AML-193 (cell line): ENCODE data around the gene FETUB.
"Not testable (repeated sequence)": the region's sequence is repeated elsewhere in the genome, so short reads cannot be mapped to it uniquely, and the experiment has no call there.

Experiments
- DNase-seq, 2 experiments: peaks; one replicate each; lab custom pipeline; 2025; lab: John Stamatoyannopoulos, UW

Gene FETUB

DNA sequence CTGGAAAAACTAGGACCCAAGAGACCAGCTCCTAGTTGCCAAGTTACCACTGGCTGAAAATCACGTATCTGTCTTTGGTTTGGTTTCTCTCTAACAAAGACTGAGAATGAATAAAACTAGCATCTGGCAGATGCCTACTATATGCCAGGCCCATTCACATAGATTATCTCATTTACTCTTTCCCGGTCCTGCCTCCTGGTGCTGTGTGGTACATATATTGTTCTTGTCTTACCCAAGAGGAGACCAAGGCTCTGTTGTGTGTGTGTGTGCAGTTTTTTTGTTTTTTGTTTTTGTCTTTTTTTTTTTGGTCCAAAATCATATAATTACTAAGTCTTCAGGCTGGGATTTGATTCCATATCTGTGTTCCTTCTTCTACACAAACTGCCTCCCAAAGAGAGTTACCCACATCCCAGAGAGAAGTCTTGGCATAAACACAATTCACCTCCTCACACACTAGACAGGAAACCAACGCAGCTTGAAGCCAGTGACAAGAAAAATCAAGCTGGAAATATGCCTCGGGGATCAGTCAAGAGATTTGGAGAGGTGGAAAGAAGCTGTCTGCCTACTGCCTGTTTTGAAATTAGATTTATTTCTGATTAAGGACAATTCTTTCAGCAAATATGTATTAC is 26.4 kb upstream of the FETUB start:
- no peak for DNase-seq

DNA sequence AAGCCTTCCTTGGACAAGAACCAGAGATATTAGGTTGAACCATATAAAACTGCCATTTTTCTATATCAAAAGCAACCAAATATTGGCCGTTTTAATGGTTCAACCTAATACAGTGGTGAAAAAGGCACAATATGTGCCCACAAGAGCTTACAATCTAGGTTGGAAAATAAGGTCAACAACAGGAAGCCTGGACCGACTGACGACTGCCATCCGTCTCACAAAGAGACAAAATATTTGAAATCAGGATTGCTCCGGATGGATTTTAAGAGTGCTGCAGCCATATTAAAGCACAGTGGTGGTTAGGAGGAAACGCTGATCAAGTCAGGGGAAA is 26.0 kb upstream of the FETUB start:
- DNase-seq, result no peak

DNA sequence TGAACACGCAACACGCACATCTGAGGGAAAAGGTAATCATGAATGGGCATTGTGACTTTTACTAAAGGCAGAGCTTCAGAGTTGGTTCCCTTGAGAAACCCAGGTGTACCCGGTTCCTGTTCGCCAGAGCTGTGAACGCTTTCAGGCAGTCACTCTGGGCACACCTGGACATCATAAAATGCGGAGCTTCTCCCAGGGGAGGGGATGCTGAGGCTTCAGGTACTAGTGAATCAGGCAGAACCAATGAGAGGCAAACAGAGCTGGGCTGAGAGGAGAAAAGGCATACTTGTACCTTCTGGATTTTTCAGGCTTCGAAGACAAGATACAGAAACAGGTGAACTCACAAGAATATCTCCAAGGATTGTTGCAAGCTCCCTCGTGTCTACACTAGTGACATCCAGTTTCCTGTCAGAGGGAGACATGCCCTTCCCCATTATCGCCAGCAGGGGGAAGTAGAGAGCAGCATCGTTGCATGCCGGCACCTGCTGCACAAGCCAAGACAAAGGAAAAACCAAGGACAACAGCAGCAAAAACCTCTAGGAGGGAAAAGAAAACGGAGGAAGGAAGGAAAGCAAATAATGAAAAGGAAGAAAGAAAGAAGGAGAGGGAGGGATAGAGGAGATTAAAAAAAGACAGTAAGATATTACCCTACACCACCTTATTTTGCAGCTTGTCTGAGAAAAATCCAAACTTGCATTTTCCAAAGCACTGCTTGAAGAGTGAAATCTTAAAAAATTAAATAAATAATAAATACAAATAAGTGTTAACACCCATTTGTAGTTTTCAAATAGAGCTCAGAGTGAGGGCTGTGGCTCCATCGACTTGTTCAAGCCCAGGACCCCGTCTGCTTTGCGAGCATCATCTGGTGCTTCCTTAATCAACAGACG is 25.4 kb upstream of the FETUB start:
- DNase-seq, result peak; percentile 78 to 83

DNA sequence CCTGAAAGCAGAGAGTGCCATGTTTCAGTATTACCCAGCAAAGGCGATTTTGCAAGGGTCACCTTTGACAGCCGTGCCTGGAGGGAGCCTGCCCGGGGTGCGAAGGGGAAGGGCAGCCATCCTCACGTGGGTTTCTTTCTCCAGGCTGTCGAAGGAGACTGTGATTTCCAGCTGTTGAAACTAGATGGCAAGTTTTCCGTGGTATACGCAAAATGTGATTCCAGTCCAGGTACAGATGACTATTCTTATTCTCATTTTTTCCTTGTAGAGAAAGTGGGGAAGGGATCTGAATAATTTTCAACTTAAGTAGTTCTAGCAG is 23.9 kb upstream of the FETUB start:
- no peak for DNase-seq

DNA sequence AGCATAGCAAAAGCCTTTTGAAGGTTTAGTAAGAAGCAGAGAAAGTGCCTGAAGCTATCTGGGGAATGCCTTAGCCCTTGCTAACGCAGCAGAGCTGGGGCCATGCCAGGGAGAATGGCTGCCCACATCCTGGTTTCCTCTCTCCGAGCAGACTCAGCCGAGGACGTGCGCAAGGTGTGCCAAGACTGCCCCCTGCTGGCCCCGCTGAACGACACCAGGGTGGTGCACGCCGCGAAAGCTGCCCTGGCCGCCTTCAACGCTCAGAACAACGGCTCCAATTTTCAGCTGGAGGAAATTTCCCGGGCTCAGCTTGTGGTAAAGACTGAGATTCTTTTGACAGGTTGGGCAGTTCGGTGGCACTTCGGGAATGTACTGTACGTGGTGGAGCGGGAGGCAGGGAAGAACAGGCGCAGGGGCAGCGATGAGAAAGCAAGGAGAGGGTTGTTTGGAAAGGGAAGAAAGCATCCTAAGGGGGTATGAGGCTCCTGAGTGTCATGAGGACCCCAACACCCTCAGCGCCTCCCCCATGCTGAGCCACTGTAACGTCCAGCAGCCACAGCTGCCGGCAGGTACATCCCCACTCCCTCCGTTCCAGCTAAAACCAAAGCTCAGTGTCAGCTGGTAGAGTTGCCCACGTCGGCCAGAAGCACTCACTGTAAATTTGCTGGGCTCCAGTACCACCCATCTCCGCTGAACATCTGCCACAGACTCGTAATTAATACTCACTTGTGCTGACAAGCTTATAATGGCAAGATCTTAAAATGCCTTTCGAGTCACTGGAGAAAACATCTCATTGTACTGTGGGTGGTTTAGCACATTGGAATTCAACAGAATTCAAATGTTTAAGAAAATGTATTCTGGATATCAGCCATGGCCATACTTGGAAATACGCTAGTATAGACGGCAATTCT is 22.9 kb upstream of the FETUB start:
- peak; percentile 95 to 98 for DNase-seq

DNA sequence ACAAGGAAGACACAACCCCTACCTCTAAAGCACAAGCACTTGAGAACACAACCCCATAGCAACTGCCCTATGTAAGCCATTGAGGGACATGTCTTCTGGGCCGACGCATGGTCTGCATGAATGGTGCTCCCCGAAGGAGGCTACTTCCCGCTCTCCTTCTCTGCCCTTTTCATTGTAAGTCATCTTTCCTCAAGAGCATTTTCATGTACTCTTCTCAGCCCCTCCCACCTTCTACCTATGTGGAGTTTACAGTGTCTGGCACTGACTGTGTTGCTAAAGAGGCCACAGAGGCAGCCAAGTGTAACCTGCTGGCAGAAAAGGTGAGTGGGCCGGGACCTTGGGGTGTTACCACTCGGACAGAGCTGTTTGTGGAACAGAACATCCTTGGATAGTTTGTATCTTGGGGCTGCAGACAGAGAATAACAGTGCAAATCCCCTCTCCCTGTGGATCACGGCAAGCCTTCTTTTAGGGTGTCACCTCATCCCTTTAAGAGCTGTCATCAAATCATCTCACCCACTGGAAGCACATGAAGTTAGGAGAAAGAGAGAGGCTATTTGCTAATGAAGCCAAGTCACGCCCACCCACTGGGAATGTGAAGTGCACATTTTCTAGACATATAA is 21.8 kb upstream of the FETUB start:
- DNase-seq, result no peak

DNA sequence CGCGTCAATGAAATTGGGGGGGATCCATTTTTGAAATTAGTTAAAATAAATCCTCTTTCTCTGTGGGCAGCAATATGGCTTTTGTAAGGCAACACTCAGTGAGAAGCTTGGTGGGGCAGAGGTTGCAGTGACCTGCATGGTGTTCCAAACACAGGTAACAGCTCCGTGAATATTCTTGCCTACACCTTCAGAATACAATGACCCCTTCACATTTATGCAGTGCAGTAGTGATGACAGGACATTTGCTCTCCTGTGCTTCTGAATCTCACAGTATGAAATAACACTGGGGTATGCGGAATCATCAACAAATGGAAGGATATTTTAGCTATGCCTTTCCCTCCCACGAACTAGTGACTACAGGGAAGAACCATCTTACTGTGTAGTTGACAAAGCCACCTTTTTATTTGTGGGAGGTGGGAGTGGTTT is 20.4 kb upstream of the FETUB start:
- DNase-seq, result no peak

DNA sequence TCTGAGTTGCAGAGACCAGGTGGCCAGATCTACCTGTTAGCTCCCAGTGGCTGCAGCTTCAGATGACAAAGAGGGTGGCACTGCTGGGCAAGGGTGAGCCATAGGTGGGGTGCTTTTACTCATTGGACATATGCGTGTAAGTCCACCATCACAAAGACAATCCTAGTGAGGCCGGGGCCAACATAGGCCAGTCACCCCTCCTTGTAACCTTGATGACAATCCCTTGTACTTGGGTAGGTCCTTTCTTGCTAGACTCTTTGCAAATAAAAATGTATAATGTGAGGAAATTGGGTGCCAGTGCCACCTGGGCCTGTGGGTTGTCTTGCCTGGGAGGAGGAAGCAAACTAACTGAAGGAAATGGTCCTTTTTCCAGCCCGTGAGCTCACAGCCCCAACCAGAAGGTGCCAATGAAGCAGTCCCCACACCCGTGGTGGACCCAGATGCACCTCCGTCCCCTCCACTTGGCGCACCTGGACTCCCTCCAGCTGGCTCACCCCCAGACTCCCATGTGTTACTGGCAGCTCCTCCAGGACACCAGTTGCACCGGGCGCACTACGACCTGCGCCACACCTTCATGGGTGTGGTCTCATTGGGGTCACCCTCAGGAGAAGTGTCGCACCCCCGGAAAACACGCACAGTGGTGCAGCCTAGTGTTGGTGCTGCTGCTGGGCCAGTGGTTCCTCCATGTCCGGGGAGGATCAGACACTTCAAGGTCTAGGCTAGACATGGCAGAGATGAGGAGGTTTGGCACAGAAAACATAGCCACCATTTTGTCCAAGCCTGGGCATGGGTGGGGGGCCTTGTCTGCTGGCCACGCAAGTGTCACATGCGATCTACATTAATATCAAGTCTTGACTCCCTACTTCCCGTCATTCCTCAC is 19.7 kb upstream of the FETUB start:
- DNase-seq, result no peak

DNA sequence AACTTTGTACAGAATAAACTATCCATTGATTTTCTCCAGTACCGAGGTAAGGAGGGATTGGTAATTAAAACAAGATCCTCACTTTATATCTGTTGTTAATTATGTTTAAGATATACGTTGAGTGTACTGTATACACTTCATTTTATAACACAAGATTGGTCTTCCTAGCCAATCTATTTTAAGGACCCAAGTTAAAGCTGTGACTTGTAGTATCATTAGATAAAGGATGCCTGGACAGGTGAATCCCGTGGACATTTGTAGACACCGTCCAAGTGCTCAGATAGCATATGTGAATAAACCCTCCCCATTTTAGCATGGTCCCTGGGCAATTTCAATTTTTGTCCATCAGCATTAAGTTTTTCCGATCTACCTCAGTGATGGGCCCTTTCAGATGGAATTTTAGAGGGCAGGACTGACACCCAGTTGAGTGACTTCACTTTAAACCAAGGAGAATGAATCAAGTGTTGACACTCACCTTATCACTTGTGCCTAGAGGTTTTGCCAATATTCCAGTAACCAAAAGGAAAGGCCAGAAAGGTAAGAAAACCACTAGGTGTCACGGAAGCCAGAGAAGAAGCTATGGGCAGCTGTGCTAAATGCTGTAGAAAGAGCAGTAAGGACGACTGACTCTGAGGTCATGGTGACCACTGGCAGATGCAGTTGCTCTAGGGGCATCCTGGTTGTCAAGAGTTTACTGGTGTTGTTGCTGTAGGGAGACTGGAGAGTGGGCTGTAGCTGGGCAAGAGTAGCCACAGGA is 18.1 kb upstream of the FETUB start:
- no peak for DNase-seq

DNA sequence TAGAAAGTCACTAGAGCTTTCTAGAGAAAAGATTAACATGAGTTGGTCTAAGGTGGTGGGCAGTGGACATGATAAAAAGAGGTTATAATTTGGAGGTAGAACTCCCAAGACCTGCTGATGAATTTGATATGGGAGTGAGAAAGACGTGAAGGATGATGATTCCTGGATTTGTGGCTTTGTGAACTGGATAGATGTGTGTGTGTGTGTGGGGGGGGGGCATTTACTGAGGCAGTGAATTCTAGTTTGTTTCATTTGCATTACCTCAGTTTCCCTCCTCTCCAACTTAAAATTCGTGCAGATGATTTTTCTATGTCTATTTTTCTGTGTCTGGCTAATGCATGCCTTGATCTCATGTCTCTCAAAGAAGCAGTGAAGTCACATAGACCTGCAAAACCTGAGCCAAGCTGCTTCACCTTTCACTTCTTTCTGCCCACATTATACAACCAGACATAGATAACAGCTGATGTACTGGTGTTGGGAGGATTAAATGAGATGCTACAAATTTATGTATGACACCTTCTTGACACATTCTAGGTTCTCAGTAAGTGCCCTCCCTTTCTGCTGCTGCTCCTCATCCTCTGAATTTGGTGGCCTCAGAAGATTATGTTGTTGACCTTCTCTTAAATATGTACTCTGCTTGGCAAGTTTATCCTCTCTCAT is 17.4 kb upstream of the FETUB start:
- no peak for DNase-seq

DNA sequence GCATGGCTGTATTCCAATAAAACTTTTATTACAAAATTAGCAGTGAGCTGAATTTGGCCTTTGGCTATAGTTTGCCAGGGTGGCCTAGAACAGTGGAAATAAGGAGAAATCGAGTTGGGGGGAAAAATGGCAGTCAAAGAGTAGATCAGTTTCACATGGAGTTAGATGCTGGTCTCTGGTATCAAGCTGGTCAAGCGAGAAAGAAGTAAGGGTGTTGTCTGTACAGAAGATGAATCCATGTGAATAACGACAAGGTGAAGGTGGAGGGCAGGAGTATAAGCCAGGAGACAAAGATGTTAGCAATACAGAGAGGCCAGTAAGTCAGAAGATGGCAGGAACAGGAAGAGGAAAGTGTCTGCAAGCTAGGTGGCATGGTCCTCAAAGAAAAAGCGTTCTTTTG is 15.6 kb upstream of the FETUB start:
- no peak for DNase-seq

DNA sequence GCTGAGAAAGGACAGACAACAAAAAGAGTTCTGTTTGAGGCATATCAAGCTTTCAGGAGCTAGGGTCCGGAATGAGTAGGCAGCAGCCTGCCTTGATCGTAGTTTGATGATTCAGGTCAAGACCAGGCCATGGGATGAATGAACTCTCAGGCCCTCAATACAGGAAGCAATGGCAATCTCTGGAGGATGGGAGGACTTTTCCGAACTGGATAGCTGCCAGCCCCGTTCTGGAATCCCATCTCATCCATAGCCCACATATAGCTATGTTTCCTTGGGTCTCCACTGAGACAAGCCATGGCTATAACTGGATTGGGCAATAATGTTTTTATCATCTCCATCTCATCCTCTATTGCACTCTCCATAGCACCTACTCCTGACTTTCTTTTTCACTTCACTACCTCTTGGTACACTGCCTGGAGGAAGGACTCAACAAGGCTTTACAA is 14.6 kb upstream of the FETUB start:
- no peak for DNase-seq

DNA sequence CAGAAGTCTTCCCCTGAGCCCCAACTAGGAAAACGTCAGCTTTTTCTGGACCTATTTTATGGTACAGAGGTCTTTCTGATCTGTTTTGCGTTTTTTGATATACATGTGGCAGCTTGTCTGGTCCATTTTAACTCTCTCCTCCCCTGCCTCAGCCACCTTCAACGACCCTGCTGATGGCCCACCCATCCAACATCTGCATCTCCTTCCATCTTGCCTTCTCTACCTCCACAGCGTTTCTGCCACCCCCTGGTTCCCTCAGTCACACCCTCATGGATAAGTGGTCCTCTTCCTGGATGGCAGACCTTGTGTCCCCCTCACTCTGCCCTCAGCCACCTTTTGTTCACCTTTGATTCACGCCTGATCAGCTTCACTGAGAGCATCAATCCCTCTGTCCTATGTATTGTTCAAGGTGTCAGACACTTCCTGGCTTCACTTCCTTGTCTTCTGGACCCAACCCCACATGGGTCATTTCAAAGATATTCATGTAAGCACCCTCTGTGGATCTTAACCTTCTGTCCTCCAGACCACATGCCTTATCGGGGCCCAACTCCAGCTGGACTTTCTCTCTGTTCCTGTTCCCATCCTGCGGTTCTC is 13.8 kb upstream of the FETUB start:
- no peak for DNase-seq

DNA sequence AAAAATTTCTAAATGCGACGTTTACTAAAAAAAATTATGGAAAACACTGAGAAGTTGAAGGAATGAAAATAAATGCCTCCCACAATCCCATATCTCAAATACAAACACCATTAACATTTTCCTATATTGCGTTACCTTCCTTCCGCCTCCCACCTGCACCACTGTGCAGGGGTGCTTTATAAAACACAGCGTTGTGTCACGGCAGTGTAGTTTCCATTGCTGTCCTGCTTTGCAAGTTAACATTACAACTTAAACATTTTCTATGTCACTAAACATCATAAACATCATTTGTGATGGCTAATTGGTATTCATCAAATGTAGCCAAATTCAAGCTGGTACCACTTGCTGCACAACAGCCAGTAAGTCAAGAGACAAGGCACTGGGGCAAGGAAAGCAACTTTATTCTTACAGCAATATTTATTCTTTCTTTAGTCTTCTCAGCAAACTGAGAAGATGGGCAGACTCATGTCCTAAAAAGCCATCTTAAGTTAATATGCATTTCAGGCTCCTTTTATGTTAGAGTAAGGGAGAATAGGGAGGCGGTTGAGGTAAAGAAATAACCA is 12.3 kb upstream of the FETUB start:
- no peak for DNase-seq

DNA sequence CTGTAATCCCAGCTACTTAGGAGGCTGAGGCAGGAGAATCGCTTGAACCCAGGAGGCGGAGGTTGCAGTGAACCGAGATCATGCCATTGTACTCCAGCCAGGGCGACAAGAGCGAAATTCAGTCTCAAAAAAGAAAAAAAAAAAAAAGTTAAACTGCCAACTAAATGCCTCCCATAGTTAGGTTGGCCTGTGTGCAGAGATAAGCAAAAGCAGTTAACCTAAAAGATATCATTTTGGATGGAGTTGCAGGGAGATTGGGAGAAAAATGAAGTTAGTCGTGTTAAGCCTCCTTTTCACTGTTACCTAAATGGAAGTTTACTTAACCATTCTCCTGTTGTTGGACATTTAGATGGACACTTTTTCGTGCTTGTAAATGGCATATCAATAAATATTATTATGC is 11.4 kb upstream of the FETUB start:
- DNase-seq, result no peak

DNA sequence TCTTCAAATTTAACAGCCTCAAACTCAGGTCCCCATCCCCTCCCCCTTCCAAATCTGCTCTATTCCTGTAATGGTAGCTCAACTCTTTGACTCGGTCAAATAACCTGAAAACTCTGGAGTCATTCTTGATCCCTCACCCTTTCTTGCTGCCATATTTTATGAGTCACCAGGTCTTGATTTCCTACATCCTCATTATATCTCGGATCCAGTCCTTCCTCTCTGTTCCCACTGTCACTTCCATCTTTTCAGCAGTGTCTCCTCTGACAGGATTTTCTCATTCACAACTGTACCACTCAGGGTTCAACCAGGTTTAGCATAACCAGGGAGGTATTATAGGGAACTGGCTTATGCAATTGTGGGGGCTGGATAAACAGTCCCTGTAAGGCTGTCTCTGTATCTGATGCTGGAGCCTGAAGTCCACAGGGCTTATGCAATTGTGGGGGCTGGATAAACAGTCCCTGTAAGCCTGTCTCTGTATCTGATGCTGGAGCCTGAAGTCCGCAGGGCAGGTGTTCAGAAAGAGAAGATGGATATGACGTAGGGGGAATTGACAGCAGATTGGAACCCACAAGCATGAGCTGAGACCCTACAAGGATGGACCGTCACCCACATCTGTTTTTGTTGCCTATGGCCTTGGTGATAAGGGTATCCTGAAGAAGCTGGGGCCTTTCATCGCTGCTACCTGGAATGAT is 9.1 kb upstream of the FETUB start:
- no peak for DNase-seq

DNA sequence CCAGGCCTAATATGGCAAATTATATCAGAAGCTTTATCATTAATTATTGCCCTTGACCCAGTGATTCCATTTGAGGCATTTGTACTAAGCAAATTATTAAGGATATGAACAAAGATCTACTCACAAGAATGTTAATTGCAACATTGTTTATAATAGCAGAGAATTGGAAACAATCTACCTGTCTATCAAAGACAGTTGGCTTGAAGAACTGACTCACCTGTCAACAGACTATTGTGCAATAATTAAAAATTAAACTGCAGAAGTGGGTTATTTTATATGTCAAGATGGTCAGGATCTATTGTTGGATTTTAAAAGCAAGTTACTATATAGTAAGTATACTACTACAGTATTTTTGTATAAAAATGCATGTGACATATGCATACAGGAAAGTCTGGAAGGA is 6.7 kb upstream of the FETUB start:
- no peak for DNase-seq

DNA sequence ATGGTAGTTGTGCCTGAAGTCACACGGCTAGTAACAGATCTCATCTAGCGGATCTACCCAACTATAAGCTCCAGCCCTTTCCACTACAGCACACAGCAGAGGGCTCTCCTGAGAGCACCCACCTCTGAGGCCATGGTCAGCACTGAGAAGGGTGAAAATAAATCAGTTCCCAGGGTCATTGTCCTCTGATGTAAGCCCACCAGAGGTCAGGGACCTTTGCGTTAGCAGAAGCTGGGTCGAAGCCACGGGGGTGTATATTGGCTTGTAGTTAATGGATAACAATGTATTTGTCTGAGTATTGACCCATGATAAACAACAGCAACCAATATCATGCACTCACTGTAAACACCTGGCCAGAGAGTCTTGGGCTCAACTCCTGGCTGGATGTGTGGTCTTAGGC is 6.0 kb upstream of the FETUB start:
- DNase-seq, result not testable (repeated sequence)

DNA sequence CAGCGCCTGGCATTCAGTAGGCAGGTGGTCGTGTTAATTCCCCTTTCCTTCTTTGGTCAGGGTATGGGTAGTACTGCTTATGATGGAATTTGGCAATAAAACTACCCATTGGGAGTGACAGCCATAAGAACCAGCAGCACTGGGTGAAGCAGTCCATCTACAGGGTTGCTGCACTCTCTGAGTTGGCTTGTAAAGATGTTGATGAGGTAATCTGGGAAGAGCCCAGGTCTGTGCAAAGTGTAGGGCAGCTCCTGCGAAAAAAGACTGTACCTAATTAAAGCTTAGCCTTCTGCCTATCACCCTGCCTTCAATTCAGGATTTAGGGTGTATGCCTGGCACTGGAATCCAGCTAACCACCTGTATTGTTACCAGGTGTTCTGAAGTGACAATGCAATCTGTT is 4.7 kb upstream of the FETUB start:
- DNase-seq, result no peak
